ENCODE results near the gene HM13.

- TF ChIP-seq CTCF (IDR thresholded peaks at IDR 0.05 in 8 of 11, conservative IDR thresholded peaks at IDR 0.05 in 3 of 11) (no peak), POLR2A (IDR thresholded peaks at IDR 0.05) (no peak), POLR2AphosphoS5 (IDR thresholded peaks at IDR 0.05) (no peak)
Observed at GRCh38 chr20:31484001-31484400, 30.2 kb upstream of the HM13 start.
